ENCODE results near the gene FNDC3B.

Gene FNDC3B

GRCh38 chr3:172153335-172153861, 114.0 kb downstream of the FNDC3B start:
- DNase-seq: peak; percentile 98

GRCh38 chr3:172154768-172155664, 115.6 kb downstream of the FNDC3B start:
- DNase-seq: no peak

GRCh38 chr3:172155897-172156585, 116.7 kb downstream of the FNDC3B start:
- DNase-seq: no peak

GRCh38 chr3:172156586-172156955, 117.2 kb downstream of the FNDC3B start:
- no peak for DNase-seq

- no peak for DNase-seq
Observed at GRCh38 chr3:172157564-172158258, 118.3 kb downstream of the FNDC3B start.

- no peak for DNase-seq
Observed at GRCh38 chr3:172158741-172159140, 119.4 kb downstream of the FNDC3B start.

- no peak for DNase-seq
Observed at GRCh38 chr3:172159376-172159775, 120.0 kb downstream of the FNDC3B start.

- no peak for DNase-seq
Observed at GRCh38 chr3:172159962-172160538, 120.7 kb downstream of the FNDC3B start.

- no peak for DNase-seq
Observed at GRCh38 chr3:172161133-172161789, 121.9 kb downstream of the FNDC3B start.

GRCh38 chr3:172161959-172162358, 122.6 kb downstream of the FNDC3B start:
- no peak for DNase-seq

- no peak for DNase-seq
Observed at GRCh38 chr3:172163320-172163719, 123.9 kb downstream of the FNDC3B start.

- DNase-seq: no peak
Observed at GRCh38 chr3:172164620-172165362, 125.4 kb downstream of the FNDC3B start.

- peak; percentile 14 for DNase-seq
Observed at GRCh38 chr3:172166261-172166660, 126.9 kb downstream of the FNDC3B start.

GRCh38 chr3:172166890-172167289, 127.5 kb downstream of the FNDC3B start:
- DNase-seq: no peak

GRCh38 chr3:172167892-172168648, 128.7 kb downstream of the FNDC3B start:
- peak; percentile 43 for DNase-seq

GRCh38 chr3:172170073-172170709, 130.8 kb downstream of the FNDC3B start:
- no peak for DNase-seq

- no peak for DNase-seq
Observed at GRCh38 chr3:172170841-172171240, 131.5 kb downstream of the FNDC3B start.

GRCh38 chr3:172171396-172172075, 132.2 kb downstream of the FNDC3B start:
- peak; percentile 44 for DNase-seq

Measured in fibroblast of skin of abdomen (primary cell).